Stimulated activated CD4-positive, alpha-beta T cell treated with anti-CD3 and anti-CD28 coated beads, TNF-alpha, amount 100 ng/mL, for 1 hour (primary cell): Measurements from ENCODE around the gene GSS.

Experiments used
- DNase-seq, 3 donors: peaks; one replicate each; pipeline ENCODE4 v3.0.0-alpha.2; 2020; ENCODE audit warnings: low read depth in 3 of 3, low spot score in 1 of 3

GSS gene

GRCh38 chr20:34947336-34947735, 8.3 kb downstream of the GSS start:
- no peak for DNase-seq

GRCh38 chr20:34946661-34947060, 8.9 kb downstream of the GSS start:
- no peak for DNase-seq

GRCh38 chr20:34945315-34946077, 10.1 kb downstream of the GSS start:
- DNase-seq, result no peak

GRCh38 chr20:34943808-34944567, 11.6 kb downstream of the GSS start:
- DNase-seq, result no peak

GRCh38 chr20:34942301-34942700, 13.3 kb downstream of the GSS start:
- no peak for DNase-seq

GRCh38 chr20:34941226-34941625, 14.4 kb downstream of the GSS start:
- DNase-seq, result no peak

GRCh38 chr20:34940081-34940481, 15.5 kb downstream of the GSS start:
- DNase-seq, result no peak

- no peak for DNase-seq
These were observed 17.0 kb downstream of the GSS start for GRCh38 chr20:34938466-34939163.

- DNase-seq, result no peak
These were observed 23.8 kb downstream of the GSS start for GRCh38 chr20:34931771-34932170.

GRCh38 chr20:34928411-34928810, 27.2 kb downstream of the GSS start:
- no peak for DNase-seq

GRCh38 chr20:34927736-34928135, 27.9 kb downstream of the GSS start:
- DNase-seq, result no peak

GRCh38 chr20:34926581-34926980, 29.0 kb downstream of the GSS start:
- DNase-seq, result no peak

GRCh38 chr20:34925981-34926380, 29.6 kb downstream of the GSS start:
- DNase-seq, result no peak

GRCh38 chr20:34925341-34925740, 30.3 kb downstream of the GSS start:
- no peak for DNase-seq

- no peak for DNase-seq
These were observed 32.2 kb downstream of the GSS start for GRCh38 chr20:34923414-34923813.

GRCh38 chr20:34922654-34923381, 32.8 kb downstream of the GSS start:
- no peak for DNase-seq

GRCh38 chr20:34921436-34921835, 34.2 kb downstream of the GSS start:
- no peak for DNase-seq

GRCh38 chr20:34920055-34920454, 35.6 kb downstream of the GSS start:
- DNase-seq, result no peak

- DNase-seq, result no peak
These were observed 38.7 kb downstream of the GSS start for GRCh38 chr20:34916774-34917354.

- DNase-seq, result no peak
These were observed 39.7 kb downstream of the GSS start for GRCh38 chr20:34915749-34916455.
